Measurements from ENCODE around the gene HS6ST2. TPM values are rescaled to one million over a fixed set of nuclear protein-coding genes. Genes with fewer than 3 reads are reported as not detected.

The HS6ST2 gene
- total RNA-seq, 1 donor from 2014 or later: not detected

DNA sequence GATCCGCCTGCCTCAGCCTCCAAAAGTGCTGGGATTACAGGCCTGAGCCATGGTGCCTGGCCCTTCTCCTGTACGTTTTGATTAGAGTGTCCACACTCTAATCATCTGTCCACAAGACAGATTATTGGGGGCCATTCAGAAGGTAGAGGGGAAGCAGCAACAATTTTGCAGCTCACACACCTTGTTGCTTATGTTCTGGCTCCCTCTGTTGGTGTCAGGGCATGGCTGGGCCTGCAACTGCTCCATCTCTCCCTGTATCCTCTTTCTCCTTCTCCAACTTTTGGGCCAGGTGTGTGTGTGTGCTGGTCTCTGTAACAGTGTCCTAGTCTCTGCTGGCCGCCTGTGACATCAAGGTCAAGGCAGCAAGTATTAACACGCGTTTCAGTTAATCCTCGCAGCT, 344.1 kb downstream of the HS6ST2 start:
- Histone ChIP-seq H3K9me3 (no peaks in the 10 kb centered on the region), H3K27me3 (no peaks in the 10 kb centered on the region), H3K4me3 (no peak overlapping the region), H3K36me3 (no peaks in the 10 kb centered on the region), H3K27ac (no peak overlapping the region), H3K4me1 (no peaks in the 10 kb centered on the region)
- DNase-seq (ENCODE audit: low spot score in 2 of 2): no peak
- TF ChIP-seq, protein P1, sequence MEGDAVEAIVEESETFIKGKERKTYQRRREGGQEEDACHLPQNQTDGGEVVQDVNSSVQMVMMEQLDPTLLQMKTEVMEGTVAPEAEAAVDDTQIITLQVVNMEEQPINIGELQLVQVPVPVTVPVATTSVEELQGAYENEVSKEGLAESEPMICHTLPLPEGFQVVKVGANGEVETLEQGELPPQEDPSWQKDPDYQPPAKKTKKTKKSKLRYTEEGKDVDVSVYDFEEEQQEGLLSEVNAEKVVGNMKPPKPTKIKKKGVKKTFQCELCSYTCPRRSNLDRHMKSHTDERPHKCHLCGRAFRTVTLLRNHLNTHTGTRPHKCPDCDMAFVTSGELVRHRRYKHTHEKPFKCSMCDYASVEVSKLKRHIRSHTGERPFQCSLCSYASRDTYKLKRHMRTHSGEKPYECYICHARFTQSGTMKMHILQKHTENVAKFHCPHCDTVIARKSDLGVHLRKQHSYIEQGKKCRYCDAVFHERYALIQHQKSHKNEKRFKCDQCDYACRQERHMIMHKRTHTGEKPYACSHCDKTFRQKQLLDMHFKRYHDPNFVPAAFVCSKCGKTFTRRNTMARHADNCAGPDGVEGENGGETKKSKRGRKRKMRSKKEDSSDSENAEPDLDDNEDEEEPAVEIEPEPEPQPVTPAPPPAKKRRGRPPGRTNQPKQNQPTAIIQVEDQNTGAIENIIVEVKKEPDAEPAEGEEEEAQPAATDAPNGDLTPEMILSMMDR (IDR thresholded peaks at IDR 0.05): no peak
- intact Hi-C loops (cut with DNase I): no loop called here

DNA sequence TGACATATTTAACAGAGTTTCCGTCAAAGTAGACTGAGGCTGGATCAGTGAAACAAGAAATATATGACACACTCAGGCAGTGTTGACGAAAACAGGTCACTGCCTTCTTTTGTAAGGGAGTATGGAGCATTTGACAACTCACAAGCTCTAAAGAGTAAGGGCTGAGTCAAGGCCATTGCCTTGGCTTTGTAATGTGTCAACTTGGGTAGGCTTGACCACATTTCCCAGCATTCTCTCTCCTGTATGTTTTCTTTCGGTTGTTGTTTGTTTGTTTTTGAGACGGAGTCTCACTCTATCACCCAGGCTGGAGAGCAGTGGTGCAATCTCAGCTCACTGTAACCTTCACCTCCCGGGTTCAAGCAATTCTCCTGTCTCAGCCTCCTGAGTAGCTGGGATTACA, 344.6 kb downstream of the HS6ST2 start:
- no peak overlapping the region for H3K4me3 ChIP-seq
- intact Hi-C loops (cut with DNase I): no loop called here

DNA sequence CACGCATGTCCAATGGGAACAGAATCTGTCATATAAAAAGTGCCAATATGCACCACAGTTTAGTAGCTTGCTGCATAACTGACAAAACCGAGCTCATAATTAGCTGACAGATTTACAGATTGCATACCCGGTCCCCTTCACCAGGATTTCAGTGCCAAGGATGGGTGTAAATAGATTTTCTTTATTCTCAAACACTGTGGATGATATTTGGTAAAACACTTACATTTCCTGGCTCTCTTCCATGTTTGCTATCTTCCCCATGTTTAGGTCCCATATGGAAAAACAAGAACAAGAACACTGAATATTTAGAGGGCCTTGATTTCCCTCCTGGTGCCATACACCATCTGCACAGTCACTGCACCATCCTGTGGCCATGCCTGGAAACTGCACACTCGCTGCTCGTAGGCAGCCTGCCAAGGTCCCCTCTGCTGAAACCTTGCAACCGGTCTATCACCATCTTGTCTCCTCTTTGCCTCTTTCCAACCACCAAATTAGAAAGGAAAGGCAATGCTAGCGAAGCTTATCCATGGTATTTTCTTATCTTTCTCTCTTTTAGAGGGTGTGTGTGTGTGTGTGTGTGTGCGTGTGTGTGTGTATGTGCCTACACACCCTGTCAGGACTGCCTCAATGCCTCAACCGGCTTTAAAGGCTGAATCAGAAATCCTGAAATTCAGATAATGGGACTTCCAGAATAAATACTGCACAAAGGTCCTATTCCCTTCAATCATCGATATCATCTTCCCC, 345.4 kb downstream of the HS6ST2 start:
- H3K4me3 ChIP-seq: no peak overlapping the region
- H3K36me3 ChIP-seq: no peaks in the 10 kb centered on the region
- TF ChIP-seq, protein P1 (IDR thresholded peaks at IDR 0.05): peak in 2 of 3 experiments; percentile 8 to 36
- no peak for DNase-seq (ENCODE audit: low spot score in 2 of 2)
- H3K27ac ChIP-seq: no peak overlapping the region
- intact Hi-C loops (cut with DNase I): no loop called here
- H3K4me1 ChIP-seq: no peaks in the 10 kb centered on the region
- H3K27me3 ChIP-seq: no peaks in the 10 kb centered on the region
- H3K9me3 ChIP-seq: no peaks in the 10 kb centered on the region

More for the DNA sequence above, 344.6 kb downstream of the HS6ST2 start:
- H3K9me3 ChIP-seq: no peaks in the 10 kb centered on the region
- TF ChIP-seq, protein P1 (IDR thresholded peaks at IDR 0.05): no peak
- H3K4me1 ChIP-seq: no peaks in the 10 kb centered on the region
- no peak for DNase-seq (ENCODE audit: low spot score in 2 of 2)
- H3K27ac ChIP-seq: no peak overlapping the region
- no peaks in the 10 kb centered on the region for H3K27me3 ChIP-seq
- no peaks in the 10 kb centered on the region for H3K36me3 ChIP-seq

DNA sequence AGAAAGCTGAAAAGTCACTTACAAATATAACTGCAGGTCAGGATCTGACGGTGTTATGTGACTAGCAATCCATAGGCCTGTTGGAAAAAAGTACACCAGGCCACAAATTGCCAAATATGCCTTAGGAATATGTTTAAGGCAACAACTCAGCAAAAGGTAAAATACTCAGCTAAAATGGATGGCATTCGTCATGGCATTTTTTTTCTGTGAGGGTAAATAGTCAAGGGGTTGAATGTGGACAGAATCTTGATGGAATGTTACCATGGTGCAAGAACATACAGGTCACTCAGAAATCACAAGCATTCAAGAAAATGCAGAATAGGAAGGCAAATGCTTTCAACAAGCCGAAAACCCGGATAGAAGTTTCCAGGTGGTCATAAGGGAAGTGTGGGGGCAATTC, 347.9 kb downstream of the HS6ST2 start:
- Histone ChIP-seq H3K4me1 (no peaks in the 10 kb centered on the region), H3K4me3 (no peak overlapping the region), H3K36me3 (no peaks in the 10 kb centered on the region), H3K27me3 (no peaks in the 10 kb centered on the region), H3K27ac (no peak overlapping the region), H3K9me3 (no peaks in the 10 kb centered on the region)
- DNase-seq (ENCODE audit: low spot score in 2 of 2): no peak
- intact Hi-C loops (cut with DNase I): no loop called here
- TF ChIP-seq, protein P1 (IDR thresholded peaks at IDR 0.05): no peak

DNA sequence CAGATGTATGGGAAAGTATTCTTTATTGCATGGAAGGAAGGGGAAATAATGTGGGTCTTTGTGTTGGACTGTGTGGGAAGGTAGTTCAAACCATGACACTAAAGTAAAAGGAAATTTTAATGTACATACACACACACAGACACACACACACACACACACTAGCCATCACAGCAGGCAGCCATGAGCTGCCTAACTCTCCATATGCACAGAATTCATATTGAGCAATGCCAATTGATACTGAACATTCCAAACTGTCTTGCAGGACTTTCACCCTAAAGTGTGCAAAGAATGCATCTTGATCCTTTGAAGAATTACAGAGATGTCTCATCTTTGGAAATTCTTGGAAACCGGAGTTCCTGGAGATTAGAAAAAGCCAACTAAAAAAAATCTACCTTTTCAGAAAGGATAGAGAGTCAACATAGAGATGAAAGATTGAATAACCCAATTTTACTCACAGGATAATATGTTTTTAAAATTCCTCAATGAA, 349.0 kb downstream of the HS6ST2 start:
- Histone ChIP-seq H3K9me3 (no peaks in the 10 kb centered on the region), H3K4me3 (no peak overlapping the region), H3K27ac (no peak overlapping the region), H3K36me3 (no peaks in the 10 kb centered on the region), H3K4me1 (no peaks in the 10 kb centered on the region), H3K27me3 (no peaks in the 10 kb centered on the region)
- intact Hi-C loops (cut with DNase I): no loop called here
- DNase-seq (ENCODE audit: low spot score in 2 of 2): no peak
- TF ChIP-seq, protein P1 (IDR thresholded peaks at IDR 0.05): no peak

Measured in ascending aorta (tissue), 2 donors.